HCT116 (cell line): ENCODE results near the gene FTO. TPM values are rescaled to one million over a fixed set of nuclear protein-coding genes. Genes with fewer than 3 reads are reported as not detected.

ENCODE experiments used
- ATAC-seq: fragments of 200-7000 bp; cut with Tn5 transposase; 2 replicates; pipeline ENCODE4 v1.9.1; 2020; ENCODE audit warnings: mild to moderate bottlenecking, moderate library complexity
- BruUV-seq: library from RNA; stranded (reverse); fragments of 400-500 nt; replicated peaks from 2 replicates; lab custom pipeline; 2021; lab: Mats Ljungman, UMichigan
- CTCF ChIA-PET: fragments of 300-600 bp; sonication (Branson Sonifier 250); formaldehyde crosslinking; loops from one replicate; lab custom pipeline; 2021; ENCODE audit warnings: antibody characterized with exemption; lab: Charles Lee
- POLR2A ChIA-PET: fragments of 300-600, 350-600 bp; sonication (Branson Sonifier 250); formaldehyde crosslinking; loops from one replicate; lab custom pipeline; 2021; ENCODE audit warnings: antibody characterized with exemption; lab: Charles Lee
- RAD21 ChIA-PET, 2 experiments: fragments of 300-600 bp; sonication (Branson Sonifier 250); formaldehyde crosslinking; loops; one replicate each; lab custom pipeline; 2023; ENCODE audit warnings: low total read pairs in 2 of 2; ENCODE audit not compliant: uncharacterized antibody in 2 of 2, unreplicated experiment in 2 of 2, low non-redundant PET in 1 of 2; lab: Charles Lee
- DNase-seq: peaks from one replicate; pipeline ENCODE4 v3.0.0-alpha.2; 2010; ENCODE audit warnings: low read depth, low spot score
- H2AFZ ChIP-seq: fragments of 200-600 bp; shearing (Covaris generic), sonication (generic); 2 replicates; pipeline ENCODE4 v1.6.1; 2017; ENCODE audit warnings: low read depth, mixed run types, mixed read lengths, antibody characterized with exemption, low read length; ENCODE audit not compliant: poor library complexity, severe bottlenecking
- H3K27ac ChIP-seq: 2 replicates; pipeline ENCODE4 v1.5.1; 2012; ENCODE audit warnings: low read depth, low read length
- H3K27me3 ChIP-seq: fragments of 200-600 bp; sonication (generic); 2 replicates; pipeline ENCODE4 v1.6.1; 2016; ENCODE audit warnings: mixed run types, low read length, mixed read lengths; ENCODE audit not compliant: insufficient read depth
- H3K36me3 ChIP-seq, 2 experiments: fragments of 200-500 bp in 1 of 2; fragments of 200-600 bp in 1 of 2; sonication (Bioruptor generic) in 1 of 2; sonication (generic) in 1 of 2; 2 replicates each; pipeline versions ENCODE4 v1.5.1 to v1.6.1; 2014 to 2016; ENCODE audit warnings: low read length in 2 of 2, inconsistent platforms in 1 of 2, mixed read lengths in 1 of 2, mixed run types in 1 of 2; ENCODE audit not compliant: insufficient read depth in 2 of 2, control insufficient read depth in 1 of 2
- H3K4me1 ChIP-seq, 2 experiments: fragments of 200-600 bp in 1 of 2; sonication (generic) in 1 of 2; 2 replicates each; pipeline versions ENCODE4 v1.5.1 to v1.6.1; 2012 to 2017; ENCODE audit warnings: low read length in 2 of 2, inconsistent platforms in 1 of 2, mild to moderate bottlenecking in 1 of 2, mixed read lengths in 1 of 2, mixed run types in 1 of 2, moderate library complexity in 1 of 2; ENCODE audit not compliant: insufficient read depth in 2 of 2, control insufficient read depth in 1 of 2
- H3K4me2 ChIP-seq: fragments of 200-600 bp; sonication (generic); 2 replicates; pipeline ENCODE4 v1.6.1; 2017; ENCODE audit warnings: mixed run types, low read length, mixed read lengths
- H3K4me3 ChIP-seq, 2 experiments: fragments of 200-600 bp in 1 of 2; sonication (generic) in 1 of 2; replicated peaks in 1 of 2; 2 replicates each; pipeline ENCODE4 v1.5.1; 2011 to 2016; ENCODE audit warnings: low read length in 2 of 2, control low read depth in 1 of 2, low read depth in 1 of 2, mild to moderate bottlenecking in 1 of 2, mixed read lengths in 1 of 2, mixed run types in 1 of 2
- H3K79me2 ChIP-seq: fragments of 200-600 bp; sonication (generic); 2 replicates; pipeline ENCODE4 v1.6.1; 2017; ENCODE audit warnings: mild to moderate bottlenecking, mixed run types, low read length, moderate library complexity, mixed read lengths; ENCODE audit not compliant: insufficient read depth
- H3K9ac ChIP-seq: fragments of 200-600 bp; sonication (generic); 2 replicates; pipeline ENCODE4 v1.6.1; 2016; ENCODE audit warnings: low read length, mixed read lengths
- H3K9me2 ChIP-seq: fragments of 200-600 bp; sonication (generic), shearing (Covaris generic); 2 replicates; pipeline ENCODE4 v1.6.1; 2017; ENCODE audit warnings: mixed run types, mild to moderate bottlenecking, moderate library complexity; ENCODE audit not compliant: insufficient read depth
- H3K9me3 ChIP-seq, 2 experiments: fragments of 200-500 bp in 1 of 2; fragments of 200-600 bp in 1 of 2; sonication (Bioruptor generic) in 1 of 2; sonication (generic) in 1 of 2; 2 replicates each; pipeline ENCODE4 v1.6.1; 2014 to 2017; ENCODE audit warnings: low read length in 2 of 2, mixed read lengths in 2 of 2, inconsistent platforms in 1 of 2, low read depth in 1 of 2, mild to moderate bottlenecking in 1 of 2, mixed run types in 1 of 2, moderate library complexity in 1 of 2; ENCODE audit not compliant: control insufficient read depth in 1 of 2, insufficient read depth in 1 of 2
- H4K20me1 ChIP-seq: fragments of 200-600 bp; sonication (generic), shearing (Covaris generic); 2 replicates; pipeline ENCODE4 v1.6.1; 2017; ENCODE audit warnings: mixed run types, mild to moderate bottlenecking, moderate library complexity; ENCODE audit not compliant: insufficient read depth
- CBX3 ChIP-seq: IDR thresholded peaks from 2 replicates; pipeline ENCODE4 v1.6.1; 2012; ENCODE audit warnings: low read depth
- CEBPB ChIP-seq: IDR thresholded peaks from 2 replicates; pipeline ENCODE4 v1.6.1; 2012; ENCODE audit warnings: low read depth
- EGR1 ChIP-seq: IDR thresholded peaks from 2 replicates; pipeline ENCODE4 v1.6.1; 2012; ENCODE audit warnings: low read depth
- ELF1 ChIP-seq: IDR thresholded peaks from 2 replicates; pipeline ENCODE4 v1.6.1; 2012; ENCODE audit warnings: low read depth, borderline replicate concordance
- EZH2 ChIP-seq: fragments of 200-600 bp; sonication (generic); IDR thresholded peaks from 2 replicates; pipeline ENCODE4 v1.6.1; 2017; ENCODE audit warnings: antibody characterized with exemption, mixed run types
- EZH2phosphoT487 ChIP-seq: fragments of 200-600 bp; IDR thresholded peaks from 2 replicates; pipeline ENCODE4 v1.6.1; 2018; ENCODE audit warnings: antibody characterized with exemption, borderline replicate concordance
- JUND ChIP-seq: IDR thresholded peaks from 2 replicates; pipeline ENCODE4 v1.6.1; 2012
- MAX ChIP-seq: IDR thresholded peaks from 2 replicates; pipeline ENCODE4 v1.6.1; 2012
- POLR2A ChIP-seq: IDR thresholded peaks from 2 replicates; pipeline ENCODE4 v1.7.0; 2011; ENCODE audit warnings: borderline replicate concordance; ENCODE audit not compliant: insufficient read depth, insufficient read length; ENCODE audit errors: extremely low read depth
- POLR2AphosphoS5 ChIP-seq: IDR thresholded peaks from 2 replicates; pipeline ENCODE4 v1.6.1; 2011; ENCODE audit warnings: mild to moderate bottlenecking, low read depth, low read length, moderate library complexity
- REST ChIP-seq: IDR thresholded peaks from 2 replicates; pipeline ENCODE4 v1.6.1; 2012; ENCODE audit warnings: low read depth
- SIN3A ChIP-seq: IDR thresholded peaks from 2 replicates; pipeline ENCODE4 v1.6.1; 2012; ENCODE audit warnings: low read depth
- SP1 ChIP-seq: IDR thresholded peaks from 2 replicates; pipeline ENCODE4 v1.6.1; 2012; ENCODE audit warnings: low read depth
- TCF7L2 ChIP-seq: IDR thresholded peaks from 2 replicates; pipeline ENCODE4 v1.7.0; 2011; ENCODE audit warnings: borderline replicate concordance, inconsistent platforms; ENCODE audit not compliant: insufficient read depth, insufficient read length; ENCODE audit errors: extremely low read depth
- YY1 ChIP-seq: IDR thresholded peaks from 2 replicates; pipeline ENCODE4 v1.6.1; 2011; ENCODE audit warnings: low read length, low read depth, moderate library complexity, mild to moderate bottlenecking; ENCODE audit not compliant: insufficient replicate concordance; ENCODE audit errors: extremely low read depth
- ZBTB33 ChIP-seq: IDR thresholded peaks from 2 replicates; pipeline ENCODE4 v1.6.1; 2011; ENCODE audit warnings: mild to moderate bottlenecking, low read length, moderate library complexity; ENCODE audit not compliant: insufficient replicate concordance; ENCODE audit errors: extremely low read depth
- ZFX ChIP-seq: fragments of 450-650 bp; IDR thresholded peaks from 2 replicates; pipeline ENCODE4 v1.6.1; 2017
- ZNF274 ChIP-seq: fragments of 200-500 bp; sonication (Bioruptor generic); IDR thresholded peaks from 2 replicates; pipeline ENCODE4 v1.6.1; 2014; ENCODE audit warnings: mild to moderate bottlenecking, low read depth, low read length, inconsistent platforms
- intact Hi-C: fragments of 100-400 bp; cut with micrococcal nuclease; formaldehyde crosslinking; loops from 2 replicates; pipeline ENCODE4 v1.10.0; 2022
- total RNA-seq: library from RNA; stranded (reverse); gene quantifications from one replicate; pipeline ENCODE4 v1.2.1, GENCODE V29; 2021; ENCODE audit not compliant: unreplicated experiment

FTO gene
- total RNA-seq, 1 experiment from 2014 or later, result 55.2 TPM

GRCh38 chr16:53912155-53912554, 208.2 kb downstream of the FTO start:
- Histone ChIP-seq H3K4me1 (peaks cover 0 to 5% of the 10 kb centered on the region in 2 experiments; a peak in 1 of 4 replicates), H3K4me2 (no peak overlapping the region), H4K20me1 (no peaks in the 10 kb centered on the region), H3K4me3 (no peak overlapping the region), H3K9me2 (no peaks in the 10 kb centered on the region), H3K27ac (no peak overlapping the region), H2AFZ (no peak overlapping the region), H3K9me3 (no peaks in the 10 kb centered on the region), H3K9ac (no peak overlapping the region), H3K36me3 (no peaks in the 10 kb centered on the region), H3K27me3 (no peaks in the 10 kb centered on the region), H3K79me2 (no peaks in the 10 kb centered on the region)
- intact Hi-C loops, result no loop called here
- POLR2A ChIA-PET, result no interaction called here
- RAD21 ChIA-PET, result no interaction called here
- TF ChIP-seq POLR2AphosphoS5, result no peak
- TF ChIP-seq ZFX, result no peak
- TF ChIP-seq JUND, result no peak
- no peak for TF ChIP-seq EZH2phosphoT487
- no peak for TF ChIP-seq ZNF274
- no peak for TF ChIP-seq SP1
- TF ChIP-seq CBX3, result no peak
- no peak for TF ChIP-seq EZH2
- TF ChIP-seq YY1, result no peak
- no peak for TF ChIP-seq MAX
- no peak for TF ChIP-seq CEBPB
- no peak for TF ChIP-seq EGR1
- no peak for TF ChIP-seq POLR2A
- no peak for TF ChIP-seq ZBTB33
- TF ChIP-seq SIN3A, result no peak
- no peak for TF ChIP-seq TCF7L2
- TF ChIP-seq REST, result no peak
- TF ChIP-seq ELF1, result no peak
- no peak for ATAC-seq
- no peak for DNase-seq
- CTCF ChIA-PET, result no interaction called here
- BruUV-seq, result no TSS peak
